Duodenal mucosa (tissue), 2 donors: ENCODE results near the gene EYA3.
A peak's percentile ranks its signal among the peaks of the same experiment; 100 is the strongest.

Experiments
- H3K27ac ChIP-seq: one replicate; pipeline ENCODE4 v1.7.0; 2013; ENCODE audit warnings: low read depth, low read length
- H3K27me3 ChIP-seq, 2 donors: one replicate each; pipeline ENCODE4 v1.7.0; 2013; ENCODE audit warnings: low read length in 2 of 2, control low read depth in 1 of 2; ENCODE audit not compliant: insufficient read depth in 2 of 2, control insufficient read depth in 1 of 2
- H3K36me3 ChIP-seq, 2 donors: one replicate each; pipeline ENCODE4 v1.7.0; 2013; ENCODE audit warnings: low read length in 2 of 2, control low read depth in 1 of 2; ENCODE audit not compliant: insufficient read depth in 2 of 2, control insufficient read depth in 1 of 2
- H3K4me1 ChIP-seq, 2 donors: one replicate each; pipeline ENCODE4 v1.7.0; 2013; ENCODE audit warnings: low read length in 2 of 2, control low read depth in 1 of 2; ENCODE audit not compliant: insufficient read depth in 2 of 2, control insufficient read depth in 1 of 2
- H3K4me3 ChIP-seq, 2 donors: one replicate each; pipeline ENCODE4 v1.7.0; 2013; ENCODE audit warnings: low read length in 2 of 2, low read depth in 1 of 2
- H3K9ac ChIP-seq, 2 donors: one replicate each; pipeline ENCODE4 v1.7.0; 2013; ENCODE audit warnings: low read length in 2 of 2, low read depth in 1 of 2
- H3K9me3 ChIP-seq, 2 donors: one replicate each; pipeline ENCODE4 v1.7.0; 2013; ENCODE audit warnings: low read length in 2 of 2, control low read depth in 1 of 2; ENCODE audit not compliant: control insufficient read depth in 1 of 2

Gene EYA3

DNA sequence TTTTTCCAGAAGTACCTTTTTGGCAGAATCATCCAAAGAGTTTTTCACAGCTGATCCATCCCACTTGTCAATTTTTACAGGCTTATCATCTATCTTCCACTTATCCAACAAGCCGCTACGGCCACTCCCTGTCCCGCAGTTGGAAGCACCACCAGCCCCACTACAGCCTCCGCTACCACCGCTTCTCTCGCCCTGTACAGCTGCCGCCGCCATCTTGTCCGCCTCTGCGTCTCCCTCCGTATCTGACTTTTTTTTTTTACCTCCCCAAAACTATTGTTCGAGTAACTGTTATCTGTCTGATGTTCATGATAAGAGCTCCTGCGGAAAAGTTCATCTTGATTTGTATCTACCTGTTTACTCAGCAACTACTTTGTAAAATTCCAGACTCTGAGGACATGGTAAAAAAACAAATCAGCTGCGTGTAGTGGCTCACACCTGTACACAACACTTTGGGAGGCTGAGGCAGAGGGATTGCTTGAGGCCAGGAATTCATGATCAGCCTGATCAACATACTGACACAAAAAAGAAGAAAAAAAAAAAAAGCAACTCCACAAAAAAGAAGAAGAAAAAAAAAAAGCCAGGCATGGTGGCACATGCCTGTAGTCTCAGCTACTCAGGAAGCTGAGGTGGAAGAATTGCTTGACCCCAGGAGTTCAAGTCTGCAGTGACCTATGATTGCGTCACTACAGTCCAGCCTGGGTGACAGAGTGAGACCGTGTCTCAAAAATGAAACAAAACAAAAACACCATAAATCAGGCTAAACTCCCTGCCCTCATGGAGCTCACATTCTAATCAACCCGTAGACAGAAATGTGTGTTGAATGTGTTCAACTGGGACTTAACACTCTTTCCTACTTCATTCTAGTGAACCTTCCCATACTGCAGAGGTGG, 8.0 kb upstream of the EYA3 start:
- H3K4me1 ChIP-seq, result peaks cover 7% of the 10 kb centered on the region in 2 donors
- no peak overlapping the region for H3K9ac ChIP-seq
- H3K27ac ChIP-seq, result no peak overlapping the region
- no peaks in the 10 kb centered on the region for H3K9me3 ChIP-seq
- no peaks in the 10 kb centered on the region for H3K27me3 ChIP-seq
- no peaks in the 10 kb centered on the region for H3K36me3 ChIP-seq
- H3K4me3 ChIP-seq, result no peak overlapping the region

GRCh38 chr1:28091043-28091781, 2.8 kb upstream of the EYA3 start:
- Histone ChIP-seq H3K36me3 (no peaks in the 10 kb centered on the region), H3K4me3 (no peak overlapping the region), H3K27me3 (no peaks in the 10 kb centered on the region), H3K9ac (no peak overlapping the region), H3K27ac (no peak overlapping the region), H3K9me3 (no peaks in the 10 kb centered on the region), H3K4me1 (peaks cover 9 to 15% of the 10 kb centered on the region in 2 donors)

- Histone ChIP-seq H3K4me1 (peaks cover 21 to 26% of the 10 kb centered on the region in 2 donors), H3K36me3 (no peaks in the 10 kb centered on the region), H3K27ac (peak overlapping the region; percentile 86), H3K4me3 (peak overlapping the region; percentile 82 to 98), H3K27me3 (no peaks in the 10 kb centered on the region), H3K9ac (peak overlapping the region; percentile 58 to 84), H3K9me3 (no peaks in the 10 kb centered on the region)
These were observed 719 bp downstream of the EYA3 start for GRCh38 chr1:28087614-28088167.

GRCh38 chr1:28086651-28087050, 1.8 kb downstream of the EYA3 start:
- no peaks in the 10 kb centered on the region for H3K36me3 ChIP-seq
- H3K27me3 ChIP-seq, result no peaks in the 10 kb centered on the region
- peak overlapping the region in 1 of 2 donors; percentile 17 for H3K4me3 ChIP-seq
- H3K9me3 ChIP-seq, result no peaks in the 10 kb centered on the region
- H3K27ac ChIP-seq, result no peak overlapping the region
- peaks cover 21 to 27% of the 10 kb centered on the region in 2 donors for H3K4me1 ChIP-seq
- no peak overlapping the region for H3K9ac ChIP-seq

GRCh38 chr1:28085129-28085528, 3.3 kb downstream of the EYA3 start:
- Histone ChIP-seq H3K27me3 (no peaks in the 10 kb centered on the region), H3K4me1 (peaks cover 21 to 27% of the 10 kb centered on the region in 2 donors), H3K9ac (no peak overlapping the region), H3K9me3 (no peaks in the 10 kb centered on the region), H3K4me3 (no peak overlapping the region), H3K36me3 (peaks cover 0 to 3% of the 10 kb centered on the region in 2 donors), H3K27ac (no peak overlapping the region)

DNA sequence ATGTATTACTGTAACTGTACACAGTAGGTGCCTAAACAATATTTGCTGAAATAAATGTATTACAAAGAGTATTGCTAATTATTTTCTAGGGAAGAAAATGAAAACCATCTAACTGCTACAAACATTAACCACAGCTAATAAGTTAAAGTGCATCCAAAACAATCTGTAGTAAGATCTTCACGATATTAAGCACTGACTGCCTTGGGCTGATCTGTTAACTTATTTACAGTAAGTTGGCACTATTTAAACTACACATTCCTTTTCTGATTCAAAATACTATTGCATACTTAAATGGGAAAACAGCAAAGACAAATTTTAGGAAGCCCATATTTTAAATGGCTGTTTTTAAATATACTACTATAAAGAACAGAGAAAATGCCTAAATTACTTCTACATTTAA, 4.5 kb downstream of the EYA3 start:
- peaks cover 24 to 30% of the 10 kb centered on the region in 2 donors for H3K4me1 ChIP-seq
- no peak overlapping the region for H3K9ac ChIP-seq
- H3K36me3 ChIP-seq, result peaks cover 0 to 6% of the 10 kb centered on the region in 2 donors

DNA sequence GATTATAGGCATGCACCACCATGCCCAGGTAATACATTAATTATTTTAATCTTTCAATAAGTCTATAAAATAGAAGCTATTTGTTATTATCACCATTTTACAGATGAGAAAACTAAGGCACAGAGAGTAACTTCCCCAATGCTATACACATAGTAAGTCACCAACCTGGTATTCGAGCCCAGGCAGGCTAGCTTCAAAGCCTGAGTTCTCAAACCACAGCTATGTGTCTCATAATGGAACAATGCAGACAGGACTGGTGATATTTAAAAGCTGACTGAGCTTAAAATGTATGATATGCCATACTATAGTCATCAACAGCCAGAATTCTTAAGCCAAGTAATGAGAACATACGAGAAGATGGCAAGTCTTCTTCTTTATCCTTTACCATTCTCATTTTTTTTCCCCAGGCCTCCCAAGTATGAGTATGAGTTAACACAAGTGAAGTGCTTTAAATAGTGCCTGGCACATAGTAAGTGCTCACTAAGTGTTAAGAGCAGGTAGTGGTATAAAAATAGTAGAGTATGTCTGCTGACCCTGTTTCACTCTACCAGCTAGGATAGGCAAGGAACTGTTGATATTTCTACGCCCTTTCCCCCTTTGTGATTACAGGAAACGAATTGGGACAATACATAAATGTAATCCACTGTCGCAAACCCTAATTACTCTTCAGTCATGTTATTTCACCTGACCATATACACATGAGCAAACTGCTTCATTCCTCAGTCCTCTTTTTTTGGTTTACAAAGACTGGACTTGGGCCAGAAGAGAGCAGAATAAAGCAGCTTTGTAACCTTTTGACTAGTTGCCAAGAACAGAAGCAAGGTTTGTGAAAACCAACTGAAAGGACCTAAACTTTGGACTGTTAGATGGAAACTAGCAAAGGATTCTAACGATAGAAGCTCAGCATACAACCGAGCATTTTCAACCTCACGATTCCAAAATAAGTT, 9.5 kb downstream of the EYA3 start:
- peaks cover 0 to 9% of the 10 kb centered on the region in 2 donors for H3K36me3 ChIP-seq
- peak overlapping the region; percentile 3 for H3K27ac ChIP-seq
- no peaks in the 10 kb centered on the region for H3K9me3 ChIP-seq
- no peak overlapping the region for H3K9ac ChIP-seq
- H3K27me3 ChIP-seq, result no peaks in the 10 kb centered on the region
- peaks cover 12 to 32% of the 10 kb centered on the region in 2 donors for H3K4me1 ChIP-seq
- H3K4me3 ChIP-seq, result no peak overlapping the region

More for the DNA sequence above, 4.5 kb downstream of the EYA3 start:
- H3K4me3 ChIP-seq, result no peak overlapping the region
- H3K27me3 ChIP-seq, result no peaks in the 10 kb centered on the region
- no peaks in the 10 kb centered on the region for H3K9me3 ChIP-seq
- no peak overlapping the region for H3K27ac ChIP-seq

GRCh38 chr1:28078262-28078661, 10.1 kb downstream of the EYA3 start:
- Histone ChIP-seq H3K27ac (no peak overlapping the region), H3K9ac (no peak overlapping the region), H3K36me3 (peaks cover 0 to 9% of the 10 kb centered on the region in 2 donors), H3K4me1 (peaks cover 12 to 29% of the 10 kb centered on the region in 2 donors), H3K4me3 (no peak overlapping the region), H3K9me3 (no peaks in the 10 kb centered on the region), H3K27me3 (no peaks in the 10 kb centered on the region)

DNA sequence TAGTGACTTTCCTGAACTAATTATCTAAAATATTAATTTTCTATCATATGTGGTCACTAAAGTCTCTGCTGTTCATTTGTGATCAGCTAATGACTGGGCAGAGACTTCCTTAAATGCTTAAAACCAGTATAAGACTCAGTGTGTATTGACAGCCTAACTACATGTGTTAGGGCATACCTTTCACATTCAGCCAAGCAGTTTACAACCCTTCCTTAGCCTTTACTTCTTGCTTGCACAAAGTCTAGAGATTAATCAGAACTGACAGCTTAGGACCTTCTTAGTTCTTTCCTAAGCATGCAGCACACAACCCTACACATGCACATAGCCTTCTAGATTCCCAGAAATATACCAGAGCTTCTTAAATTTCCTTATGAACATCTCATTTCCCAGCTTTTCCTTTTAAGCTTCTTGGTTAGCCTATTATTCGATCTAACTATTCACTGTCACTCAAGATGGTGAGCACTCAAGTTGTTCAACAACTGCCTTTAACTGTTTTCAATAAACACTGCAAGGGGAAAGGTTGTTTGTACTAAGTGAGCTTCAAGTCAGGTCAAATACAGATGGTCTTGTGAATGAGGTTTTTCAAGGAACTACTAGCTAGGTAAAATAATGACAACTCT, 13.4 kb downstream of the EYA3 start:
- no peak overlapping the region for H3K27ac ChIP-seq
- no peak overlapping the region for H3K9ac ChIP-seq
- peaks cover 0 to 5% of the 10 kb centered on the region in 2 donors for H3K36me3 ChIP-seq
- no peak overlapping the region for H3K4me3 ChIP-seq
- H3K4me1 ChIP-seq, result peaks cover 18 to 40% of the 10 kb centered on the region in 2 donors
- H3K27me3 ChIP-seq, result no peaks in the 10 kb centered on the region
- no peaks in the 10 kb centered on the region for H3K9me3 ChIP-seq
